GM18498 (cell line): ENCODE data around the gene LIMS2.

Experiments
- ATAC-seq: cut with Tn5 transposase; IDR thresholded peaks from one replicate; pipeline ENCODE4 v1.9.1; 2021; ENCODE audit warnings: mild to moderate bottlenecking, moderate library complexity; ENCODE audit not compliant: unreplicated experiment

The LIMS2 gene

GRCh38 chr2:127658641-127659407 is 16.5 kb downstream of the LIMS2 start:
- ATAC-seq: no peak

GRCh38 chr2:127658146-127658545 is 17.2 kb downstream of the LIMS2 start:
- no peak for ATAC-seq

GRCh38 chr2:127657232-127657595 is 18.1 kb downstream of the LIMS2 start:
- ATAC-seq: no peak

GRCh38 chr2:127656569-127657231 is 18.6 kb downstream of the LIMS2 start:
- ATAC-seq: no peak

DNA sequence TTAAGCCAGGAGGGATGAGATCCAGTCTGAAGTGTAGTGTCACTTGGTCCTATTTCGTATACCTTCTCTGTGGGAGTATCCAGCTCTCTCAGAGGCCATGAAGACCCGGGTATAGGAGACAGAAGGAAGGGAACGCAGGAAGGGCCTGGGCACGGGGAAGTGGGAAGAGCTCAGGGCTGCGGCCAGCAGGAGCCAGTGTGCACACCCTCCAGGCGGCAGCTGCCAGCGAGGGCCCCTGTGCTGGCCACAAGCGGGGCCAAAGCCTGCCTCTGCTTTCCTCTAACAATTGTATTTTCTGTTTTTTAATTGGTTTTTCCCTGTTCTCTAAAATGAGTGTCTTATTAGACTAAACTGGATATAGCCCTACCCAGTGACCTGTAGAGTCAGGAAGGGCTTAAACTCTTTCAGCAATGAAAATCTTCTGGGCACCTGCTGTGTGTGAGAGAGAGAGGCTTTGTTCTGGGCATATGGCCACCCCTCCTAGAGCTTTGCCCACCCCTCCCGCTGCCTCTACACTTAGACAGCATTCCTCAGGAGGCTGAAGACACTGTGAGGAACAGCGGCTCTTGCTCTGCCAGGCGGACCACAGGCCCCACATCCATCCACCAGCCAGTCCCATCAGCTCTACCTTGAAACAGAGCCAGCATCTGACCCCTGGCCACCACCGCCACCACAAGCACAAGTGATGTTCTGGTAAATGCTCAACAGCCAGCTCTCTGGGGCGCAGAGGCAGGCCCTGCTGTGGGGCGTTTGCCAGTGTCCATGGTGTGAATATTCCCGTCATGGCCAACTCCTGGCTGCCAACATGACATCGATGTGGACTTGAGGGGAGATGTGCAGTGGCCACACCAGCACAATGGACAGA is 19.9 kb downstream of the LIMS2 start:
- ATAC-seq: no peak

- ATAC-seq: no peak
Observed at GRCh38 chr2:127654838-127655175, 20.5 kb downstream of the LIMS2 start.

- ATAC-seq: no peak
Observed at GRCh38 chr2:127654084-127654837, 21.1 kb downstream of the LIMS2 start.

GRCh38 chr2:127653421-127654083 is 21.8 kb downstream of the LIMS2 start:
- no peak for ATAC-seq

DNA sequence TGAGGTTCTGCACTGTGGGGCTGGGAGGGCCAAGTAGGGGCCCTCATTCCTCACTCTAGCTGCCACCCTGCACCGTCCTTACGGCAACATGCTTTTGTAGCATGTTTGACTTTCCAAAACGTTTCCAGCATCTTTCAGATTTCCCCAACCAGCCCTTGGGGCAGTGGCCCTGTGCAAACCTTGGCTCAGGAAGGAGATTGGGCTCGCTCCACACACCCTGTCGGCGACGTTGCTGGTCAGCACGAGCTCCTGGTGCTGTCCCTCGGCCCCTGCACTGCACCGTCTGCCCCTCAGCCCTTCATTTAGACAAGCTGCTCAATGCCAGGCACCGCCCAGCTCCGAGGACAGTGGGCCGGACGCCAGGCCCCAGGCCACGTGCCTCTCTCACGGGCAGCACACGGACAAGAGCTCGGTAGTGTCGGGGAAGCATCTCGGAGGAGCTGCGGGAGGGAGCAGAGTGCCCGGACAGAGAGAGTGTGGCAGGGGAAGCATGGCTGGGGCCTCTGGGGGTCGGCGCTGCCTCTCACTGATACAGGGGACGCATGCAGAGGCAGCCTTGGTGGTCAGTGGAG is 22.5 kb downstream of the LIMS2 start:
- no peak for ATAC-seq

DNA sequence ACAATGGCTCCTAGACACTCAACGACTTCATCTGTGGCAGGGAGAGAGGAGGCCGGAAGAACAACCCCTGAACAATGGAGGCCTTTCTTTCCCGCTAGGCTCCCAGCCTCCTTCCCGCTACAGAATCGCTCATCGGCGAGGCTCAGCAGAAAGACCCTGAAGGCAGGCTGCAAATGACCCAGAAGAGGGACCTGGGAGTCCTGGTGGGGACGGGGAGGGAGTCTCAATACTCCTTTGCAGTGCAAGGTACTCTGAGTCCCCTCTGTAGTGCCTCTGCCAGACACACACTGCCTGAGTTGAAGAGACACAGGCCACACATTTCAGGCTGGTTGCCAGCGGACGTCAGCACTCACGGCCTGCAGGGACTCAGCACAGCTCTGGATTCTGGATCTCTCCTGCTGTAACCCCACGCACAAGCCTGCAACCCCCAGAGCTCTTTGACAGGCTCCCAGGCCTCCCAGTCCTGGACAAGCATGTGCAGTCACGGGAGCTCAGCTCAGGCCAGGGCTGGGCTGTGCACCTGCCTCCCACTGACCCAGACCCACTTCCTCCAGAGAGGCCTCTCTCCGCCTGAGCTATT is 23.3 kb downstream of the LIMS2 start:
- ATAC-seq: no peak

GRCh38 chr2:127651381-127651809 is 23.9 kb downstream of the LIMS2 start:
- ATAC-seq: no peak

- ATAC-seq: no peak
Observed at GRCh38 chr2:127650785-127651380, 24.4 kb downstream of the LIMS2 start.

DNA sequence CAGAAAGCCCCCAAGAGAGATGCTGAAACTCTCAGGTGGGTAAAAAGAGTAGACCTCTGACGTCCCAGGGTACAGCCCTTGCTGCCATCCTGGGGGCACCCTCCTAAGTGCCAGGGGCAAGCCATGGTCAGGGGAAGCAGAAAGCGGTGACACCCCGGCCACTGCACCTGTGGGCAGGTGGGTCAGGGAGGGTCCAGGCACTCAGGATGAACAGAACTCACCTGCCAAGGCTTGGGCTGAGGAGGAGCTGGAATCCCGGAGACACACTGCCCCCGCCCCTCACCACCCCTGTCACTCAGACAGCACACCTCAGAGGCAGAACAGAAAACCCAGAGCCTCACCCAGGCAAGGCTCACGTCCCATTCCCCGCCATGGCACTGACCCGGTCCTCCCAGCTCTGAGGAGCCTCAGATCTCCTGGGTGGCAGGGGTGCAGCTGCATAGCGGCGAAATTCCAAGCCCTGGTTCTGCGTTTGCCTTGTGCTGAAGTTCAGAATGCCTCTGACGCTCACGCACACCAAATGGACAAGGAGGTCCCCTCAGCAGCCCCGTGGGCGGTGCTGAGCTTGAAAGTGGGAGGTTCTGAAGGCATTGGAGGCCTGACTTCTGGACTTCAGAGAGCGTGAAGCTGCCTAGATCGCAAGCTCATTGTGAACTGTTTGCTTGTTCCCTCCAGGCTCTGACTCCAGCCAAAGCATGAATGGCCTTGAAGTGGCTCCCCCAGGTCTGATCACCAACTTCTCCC is 25.1 kb downstream of the LIMS2 start:
- ATAC-seq: peak; percentile 9

DNA sequence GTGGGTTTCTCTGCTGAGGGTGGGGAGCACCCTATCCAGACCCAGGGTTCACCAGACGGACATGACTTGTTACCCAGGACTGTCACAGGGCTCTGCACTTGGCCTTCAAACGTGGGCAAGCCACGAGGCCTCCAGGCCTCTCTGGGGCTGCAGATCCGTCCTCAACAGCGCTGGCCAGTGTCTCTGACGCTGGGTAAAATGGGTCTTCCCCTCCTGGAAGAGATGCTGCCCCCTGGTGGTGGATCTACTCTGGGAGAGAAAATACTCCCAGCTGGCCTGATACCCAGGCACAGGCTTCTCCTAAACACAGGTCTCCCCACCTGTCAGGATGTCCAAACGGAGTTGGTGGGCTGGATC is 25.7 kb downstream of the LIMS2 start:
- peak; percentile 69 for ATAC-seq

- no peak for ATAC-seq
Observed at GRCh38 chr2:127649100-127649611, 26.2 kb downstream of the LIMS2 start.

DNA sequence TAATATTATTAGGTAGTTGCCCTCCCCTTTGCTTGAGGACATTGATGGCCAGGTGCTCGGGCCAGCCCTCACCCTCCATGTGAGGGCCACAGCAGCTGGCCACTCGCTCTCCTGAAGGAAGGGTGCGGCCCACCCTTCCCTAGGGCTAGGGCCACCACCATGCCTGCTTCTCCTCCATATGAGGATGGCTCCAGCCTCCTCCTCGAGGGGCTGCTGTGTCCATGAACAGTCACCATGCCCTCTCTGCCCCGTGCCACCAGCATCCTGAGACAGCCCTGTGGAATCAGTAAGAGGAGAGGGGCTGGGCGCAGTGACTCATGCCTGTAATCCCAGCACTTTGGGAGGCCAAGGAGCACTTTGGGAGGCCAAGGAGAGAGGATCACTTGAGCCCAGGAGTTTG is 27.0 kb downstream of the LIMS2 start:
- no peak for ATAC-seq

DNA sequence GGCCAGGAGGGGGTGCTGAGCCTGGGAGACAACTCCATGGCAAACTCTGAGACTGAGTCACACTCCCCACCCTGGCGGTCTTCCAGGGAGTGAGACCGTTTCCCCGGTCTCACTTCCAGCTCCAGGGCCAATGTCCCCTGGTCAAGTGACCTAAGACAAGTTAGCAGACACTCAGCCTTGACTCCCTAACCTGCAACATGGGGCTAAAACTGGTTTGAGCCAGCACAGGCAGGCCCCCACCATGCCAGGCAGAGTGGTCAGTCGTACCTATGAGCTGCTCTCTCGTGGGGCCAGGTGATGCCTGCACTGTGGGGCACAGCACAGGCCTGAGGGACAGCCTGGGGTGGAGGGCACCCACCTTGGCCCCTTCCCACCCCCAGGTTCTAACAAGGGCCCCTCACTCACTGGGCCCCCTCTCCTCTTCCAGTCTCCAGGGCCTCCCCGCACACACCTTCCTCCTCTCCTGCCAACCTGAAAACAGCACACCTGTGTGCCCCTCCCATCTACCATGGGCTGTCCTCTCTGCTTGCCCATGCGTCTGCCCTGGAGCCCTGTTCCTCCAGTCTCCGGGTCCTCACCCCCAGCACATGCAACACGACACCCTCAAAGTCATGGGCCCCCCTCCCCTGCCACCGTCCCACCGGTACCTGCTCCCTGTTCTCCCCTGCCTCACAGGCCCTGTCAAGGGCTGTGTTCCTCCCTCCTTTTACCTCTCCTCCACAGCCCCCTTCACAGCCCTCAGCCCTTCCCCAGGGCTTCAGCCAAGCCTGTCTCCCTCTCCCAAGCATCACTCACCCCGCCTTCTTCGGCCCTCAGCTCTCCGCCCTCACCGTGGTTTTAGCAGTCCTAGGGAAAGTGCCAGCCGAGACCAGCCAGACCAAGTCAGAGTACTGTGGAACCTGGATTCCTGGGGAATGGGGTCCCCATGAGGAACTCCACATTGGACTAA is 27.8 kb downstream of the LIMS2 start:
- no peak for ATAC-seq
